ENCODE data around the gene RNPS1.

- no peak for TF ChIP-seq POLR2A (IDR thresholded peaks at IDR 0.05)
- TF ChIP-seq CTCF (IDR thresholded peaks at IDR 0.05): no peak
Observed at GRCh38 chr16:2292221-2292620, 24.3 kb upstream of the RNPS1 start.
